Hepatocyte (in vitro differentiated cells): ENCODE results near the gene RNF145. TPM values are rescaled to one million over a fixed set of nuclear protein-coding genes. Genes with fewer than 3 reads are reported as not detected.

Experiments used
- DNase-seq: peaks from one replicate; pipeline ENCODE4 v3.0.0-alpha.2; 2016; ENCODE audit warnings: low spot score
- H2AFZ ChIP-seq: fragments of 200-600 bp; sonication (generic); 2 replicates; pipeline ENCODE4 v1.6.0; 2016; ENCODE audit warnings: antibody characterized with exemption, mild to moderate bottlenecking
- H3K27ac ChIP-seq: fragments of 200-600 bp; sonication (generic); 2 replicates; pipeline ENCODE4 v1.5.1; 2016; ENCODE audit warnings: mild to moderate bottlenecking
- H3K27me3 ChIP-seq: fragments of 200-600 bp; sonication (generic); 2 replicates; pipeline ENCODE4 v1.6.1; 2016
- H3K36me3 ChIP-seq: fragments of 200-600 bp; sonication (generic); replicated peaks from 2 replicates; pipeline ENCODE4 v1.5.1; 2016; ENCODE audit warnings: low read depth; ENCODE audit not compliant: insufficient read depth
- H3K4me1 ChIP-seq: fragments of 200-600 bp; sonication (generic); 2 replicates; pipeline ENCODE4 v1.5.1; 2016; ENCODE audit warnings: mild to moderate bottlenecking, moderate library complexity; ENCODE audit not compliant: insufficient read depth
- H3K4me2 ChIP-seq: fragments of 200-600 bp; sonication (generic); 2 replicates; pipeline ENCODE4 v1.6.0; 2016
- H3K4me3 ChIP-seq: fragments of 200-600 bp; sonication (generic); 2 replicates; pipeline ENCODE4 v1.5.1; 2016; ENCODE audit warnings: mild to moderate bottlenecking
- H3K79me2 ChIP-seq: fragments of 200-600 bp; sonication (generic); 2 replicates; pipeline ENCODE4 v1.6.0; 2017; ENCODE audit warnings: mild to moderate bottlenecking
- H3K9me2 ChIP-seq: fragments of 200-600 bp; sonication (generic); replicated peaks from 2 replicates; pipeline ENCODE4 v1.6.0; 2017; ENCODE audit warnings: mild to moderate bottlenecking; ENCODE audit not compliant: insufficient read depth
- H3K9me3 ChIP-seq: fragments of 200-600 bp; sonication (generic); 2 replicates; pipeline ENCODE4 v1.5.1; 2016; ENCODE audit warnings: low read depth, mild to moderate bottlenecking
- H4K20me1 ChIP-seq: fragments of 200-600 bp; sonication (generic); 2 replicates; pipeline ENCODE4 v1.6.0; 2016; ENCODE audit warnings: mild to moderate bottlenecking; ENCODE audit not compliant: insufficient read depth, poor library complexity, severe bottlenecking
- CTCF ChIP-seq: fragments of 200-600 bp; sonication (generic); IDR thresholded peaks from 2 replicates; pipeline ENCODE4 v1.5.1; 2016; ENCODE audit warnings: antibody characterized with exemption, mild to moderate bottlenecking; ENCODE audit not compliant: poor library complexity
- EZH2 ChIP-seq: fragments of 200-600 bp; sonication (generic); IDR thresholded peaks from 2 replicates; pipeline ENCODE4 v1.6.1; 2016; ENCODE audit warnings: antibody characterized with exemption, mild to moderate bottlenecking, borderline replicate concordance
- EZH2phosphoT487 ChIP-seq: fragments of 200-600 bp; sonication (generic); IDR thresholded peaks from one replicate; pipeline ENCODE4 v1.6.1; 2018; ENCODE audit warnings: antibody characterized with exemption, mild to moderate bottlenecking, low read depth, moderate library complexity; ENCODE audit not compliant: unreplicated experiment, severe bottlenecking
- WGBS: methylation state at CpG from one replicate; pipeline ENCODE4 v1.1.6; 2016; ENCODE audit warnings: low lambda C conversion rate; ENCODE audit errors: missing lambda C conversion rate; 5-methylcytosine and 5-hydroxymethylcytosine counted together
- polyA plus RNA-seq: library from polyadenylated mRNA; unstranded; fragments of >200 nt; fragmentation: Nextera tagmentation; extraction: Ambion mirVana; gene quantifications from 2 replicates; pipeline ENCODE4 v1.2.1, GENCODE V29; 2016
- total RNA-seq: library from RNA; depleted of rRNA; stranded (reverse); fragments of >200 nt; gene quantifications from 2 replicates; pipeline ENCODE4 v1.2.3, GENCODE V29; 2014

RNF145 gene
- total and polyA plus RNA-seq, 2 experiments from 2014 or later: 13.0 to 37.4 TPM

DNA sequence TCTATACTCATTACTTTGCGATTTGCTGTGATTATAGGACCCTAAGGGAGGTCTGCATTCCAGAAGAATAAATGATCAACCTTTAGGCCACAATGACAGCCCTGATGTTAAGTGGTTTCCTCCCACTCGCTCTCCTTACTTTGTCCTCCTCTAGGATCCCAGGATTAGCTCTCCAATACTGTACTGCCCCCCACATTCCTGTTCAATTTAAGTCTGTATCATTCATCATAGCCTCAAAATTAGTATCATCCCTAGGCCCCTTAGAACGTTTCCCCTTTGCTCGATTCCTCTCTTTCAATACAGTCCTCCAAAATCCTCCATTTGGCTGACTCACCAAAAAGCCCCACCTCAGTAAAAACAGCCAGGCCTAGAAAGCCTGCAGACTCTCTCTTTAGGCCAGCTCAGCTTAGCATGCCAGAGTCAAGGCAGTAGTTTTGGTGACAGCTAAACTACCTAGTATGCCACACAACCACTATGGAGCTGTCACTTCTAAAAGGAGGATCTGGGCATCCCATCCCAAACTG, 24.4 kb downstream of the RNF145 start:
- peak overlapping the region; percentile 89 for H3K27ac ChIP-seq
- DNase-seq: no peak

GRCh38 chr5:159184236-159184635, 25.1 kb downstream of the RNF145 start:
- DNase-seq: no peak
- H3K36me3 ChIP-seq: no peaks in the 10 kb centered on the region
- H3K9me2 ChIP-seq: no peaks in the 10 kb centered on the region
- no peak overlapping the region for H3K4me3 ChIP-seq
- no peak for TF ChIP-seq CTCF
- TF ChIP-seq EZH2phosphoT487: no peak
- TF ChIP-seq EZH2: no peak
- peak overlapping the region; percentile 89 for H3K27ac ChIP-seq
- peaks cover 35% of the 10 kb centered on the region for H3K4me1 ChIP-seq
- H3K9me3 ChIP-seq: no peaks in the 10 kb centered on the region
- peaks cover 28% of the 10 kb centered on the region for H3K79me2 ChIP-seq
- WGBS: 73% methylated on average over 3 of the region's 3 CpGs
- H3K4me2 ChIP-seq: no peak overlapping the region
- H3K27me3 ChIP-seq: no peaks in the 10 kb centered on the region
- no peak overlapping the region for H2AFZ ChIP-seq
- no peaks in the 10 kb centered on the region for H4K20me1 ChIP-seq

More for the DNA sequence above, 24.4 kb downstream of the RNF145 start:
- Histone ChIP-seq H3K36me3 (no peaks in the 10 kb centered on the region), H3K27me3 (no peaks in the 10 kb centered on the region), H3K9me2 (no peaks in the 10 kb centered on the region), H2AFZ (no peak overlapping the region), H3K79me2 (peaks cover 34% of the 10 kb centered on the region), H3K4me3 (no peak overlapping the region), H3K4me1 (peaks cover 28% of the 10 kb centered on the region), H3K9me3 (no peaks in the 10 kb centered on the region), H3K4me2 (no peak overlapping the region), H4K20me1 (no peaks in the 10 kb centered on the region)
- 63% methylated on average over 4 of the region's 4 CpGs for WGBS
- TF ChIP-seq EZH2 (no peak), EZH2phosphoT487 (no peak), CTCF (no peak)

- no peaks in the 10 kb centered on the region for H4K20me1 ChIP-seq
- H3K9me3 ChIP-seq: no peaks in the 10 kb centered on the region
- H3K4me3 ChIP-seq: no peak overlapping the region
- H3K79me2 ChIP-seq: peaks cover 22% of the 10 kb centered on the region
- no peak for DNase-seq
- peak overlapping the region; percentile 89 for H3K27ac ChIP-seq
- H2AFZ ChIP-seq: no peak overlapping the region
- H3K27me3 ChIP-seq: no peaks in the 10 kb centered on the region
- TF ChIP-seq EZH2 (no peak), CTCF (no peak), EZH2phosphoT487 (no peak)
- H3K9me2 ChIP-seq: no peaks in the 10 kb centered on the region
- peaks cover 36% of the 10 kb centered on the region for H3K4me1 ChIP-seq
- no peaks in the 10 kb centered on the region for H3K36me3 ChIP-seq
- 0% methylated on average over 1 of the region's 1 CpG for WGBS
- H3K4me2 ChIP-seq: no peak overlapping the region
Measured at GRCh38 chr5:159183247-159183646, 26.1 kb downstream of the RNF145 start.
